DMS153 treated with DMSO at 0.1 percent for 48 hours (cell line): ENCODE measurements around the gene ACO1.

Experiments used
- DNase-seq: peaks from one replicate; lab custom pipeline; 2025; ENCODE audit not compliant: unreplicated experiment; lab: John Stamatoyannopoulos, UW

Gene ACO1

GRCh38 chr9:32414856-32415255, 30.4 kb downstream of the ACO1 start:
- no peak for DNase-seq

- DNase-seq, result no peak
Measured at GRCh38 chr9:32419921-32420320, 35.5 kb downstream of the ACO1 start.

- DNase-seq, result no peak
Measured at GRCh38 chr9:32422237-32422806, 37.9 kb downstream of the ACO1 start.

- no peak for DNase-seq
Measured at GRCh38 chr9:32423371-32423770, 38.9 kb downstream of the ACO1 start.

- no peak for DNase-seq
Measured at GRCh38 chr9:32424616-32425015, 40.2 kb downstream of the ACO1 start.

- DNase-seq, result no peak
Measured at GRCh38 chr9:32426278-32426939, 42.0 kb downstream of the ACO1 start.

- DNase-seq, result no peak
Measured at GRCh38 chr9:32427111-32427873, 42.8 kb downstream of the ACO1 start.

GRCh38 chr9:32430720-32431119, 46.3 kb downstream of the ACO1 start:
- no peak for DNase-seq

GRCh38 chr9:32431196-32431595, 46.8 kb downstream of the ACO1 start:
- DNase-seq, result no peak

GRCh38 chr9:32431940-32432555, 47.6 kb downstream of the ACO1 start:
- DNase-seq, result no peak

GRCh38 chr9:32434892-32435291, 50.4 kb downstream of the ACO1 start:
- no peak for DNase-seq

- DNase-seq, result no peak
Measured at GRCh38 chr9:32441678-32442077, 57.2 kb downstream of the ACO1 start.

GRCh38 chr9:32442433-32442832, 58.0 kb downstream of the ACO1 start:
- no peak for DNase-seq

- no peak for DNase-seq
Measured at GRCh38 chr9:32449969-32450368, 65.5 kb downstream of the ACO1 start.

GRCh38 chr9:32454280-32454679, 69.8 kb downstream of the ACO1 start:
- DNase-seq, result no peak

GRCh38 chr9:32455738-32456137, 71.3 kb downstream of the ACO1 start:
- no peak for DNase-seq

GRCh38 chr9:32456564-32456963, 72.1 kb downstream of the ACO1 start:
- DNase-seq, result no peak

- no peak for DNase-seq
Measured at GRCh38 chr9:32463500-32464293, 79.3 kb downstream of the ACO1 start.

GRCh38 chr9:32468740-32469139, 84.3 kb downstream of the ACO1 start:
- no peak for DNase-seq

- DNase-seq, result no peak
Measured at GRCh38 chr9:32472344-32472743, 87.9 kb downstream of the ACO1 start.

- no peak for DNase-seq
Measured at GRCh38 chr9:32483343-32483742, 98.9 kb downstream of the ACO1 start.
